Nephron (organoid): ENCODE data around the gene BSG.
"Not testable (repeated sequence)": the region's sequence is repeated elsewhere in the genome, so short reads cannot be mapped to it uniquely, and the experiment has no call there.

ENCODE experiments used
- H3K27ac Mint-ChIP-seq, 3 experiments: 2 replicates each; pipeline ENCODE4 v1.8.0; 2020; ENCODE audit warnings: mixed read lengths in 3 of 3, mild to moderate bottlenecking in 2 of 3, moderate library complexity in 1 of 3
- H3K27me3 Mint-ChIP-seq: 2 replicates; pipeline ENCODE4 v1.8.0; 2021; ENCODE audit warnings: low read depth, mild to moderate bottlenecking, moderate library complexity, mixed read lengths
- H3K36me3 Mint-ChIP-seq: 2 replicates; pipeline ENCODE4 v1.8.0; 2020; ENCODE audit warnings: low read depth, mixed read lengths
- H3K4me1 Mint-ChIP-seq: 2 replicates; pipeline ENCODE4 v1.8.0; 2020; ENCODE audit warnings: mixed read lengths
- H3K4me3 Mint-ChIP-seq, 3 experiments: 2 replicates each; pipeline ENCODE4 v1.8.0; 2020; ENCODE audit warnings: mild to moderate bottlenecking in 3 of 3, mixed read lengths in 3 of 3, moderate library complexity in 2 of 3
- H3K9me3 Mint-ChIP-seq: 2 replicates; pipeline ENCODE4 v1.8.0; 2020; ENCODE audit warnings: mixed read lengths
- TF ChIP-seq, protein P1 (sequence below), 3 experiments: fragments of 200-600 bp; sonication (generic); IDR thresholded peaks; one replicate each; pipeline ENCODE4 v1.5.0; 2021; ENCODE audit warnings: antibody characterized with exemption in 3 of 3; ENCODE audit not compliant: unreplicated experiment in 3 of 3

The BSG gene

DNA sequence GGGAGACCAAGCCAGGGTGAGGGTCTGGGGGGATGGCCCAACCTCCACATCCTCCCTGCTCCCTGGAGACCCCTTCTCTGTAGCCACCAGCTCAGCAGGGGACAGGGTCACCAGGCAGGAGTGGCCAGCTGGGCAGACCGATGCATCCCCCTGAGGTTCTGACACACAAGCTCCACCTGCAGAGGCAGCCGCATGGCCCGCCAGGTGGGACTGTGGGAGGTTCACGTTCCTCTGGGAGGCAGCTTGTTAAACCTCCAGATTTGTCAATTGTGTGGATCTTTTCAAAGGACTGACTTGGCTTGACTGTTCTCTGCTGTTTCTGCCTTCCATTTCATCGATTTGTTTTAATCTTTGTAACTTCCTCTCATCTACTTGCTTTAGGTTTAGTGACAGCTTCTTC is 52.9 kb downstream of the BSG start:
- H3K27me3 Mint-ChIP-seq = peaks cover 3% of the 10 kb centered on the region
- H3K36me3 Mint-ChIP-seq = peaks cover 31% of the 10 kb centered on the region
- TF ChIP-seq, protein P1, sequence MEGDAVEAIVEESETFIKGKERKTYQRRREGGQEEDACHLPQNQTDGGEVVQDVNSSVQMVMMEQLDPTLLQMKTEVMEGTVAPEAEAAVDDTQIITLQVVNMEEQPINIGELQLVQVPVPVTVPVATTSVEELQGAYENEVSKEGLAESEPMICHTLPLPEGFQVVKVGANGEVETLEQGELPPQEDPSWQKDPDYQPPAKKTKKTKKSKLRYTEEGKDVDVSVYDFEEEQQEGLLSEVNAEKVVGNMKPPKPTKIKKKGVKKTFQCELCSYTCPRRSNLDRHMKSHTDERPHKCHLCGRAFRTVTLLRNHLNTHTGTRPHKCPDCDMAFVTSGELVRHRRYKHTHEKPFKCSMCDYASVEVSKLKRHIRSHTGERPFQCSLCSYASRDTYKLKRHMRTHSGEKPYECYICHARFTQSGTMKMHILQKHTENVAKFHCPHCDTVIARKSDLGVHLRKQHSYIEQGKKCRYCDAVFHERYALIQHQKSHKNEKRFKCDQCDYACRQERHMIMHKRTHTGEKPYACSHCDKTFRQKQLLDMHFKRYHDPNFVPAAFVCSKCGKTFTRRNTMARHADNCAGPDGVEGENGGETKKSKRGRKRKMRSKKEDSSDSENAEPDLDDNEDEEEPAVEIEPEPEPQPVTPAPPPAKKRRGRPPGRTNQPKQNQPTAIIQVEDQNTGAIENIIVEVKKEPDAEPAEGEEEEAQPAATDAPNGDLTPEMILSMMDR (IDR thresholded peaks at IDR 0.05; ENCODE audit: unreplicated experiment in 3 of 3) = no peak
- no peaks in the 10 kb centered on the region for H3K9me3 Mint-ChIP-seq
- H3K4me3 Mint-ChIP-seq = no peak overlapping the region
- no peak overlapping the region for H3K27ac Mint-ChIP-seq
- H3K4me1 Mint-ChIP-seq = peaks cover 6% of the 10 kb centered on the region

- not testable (repeated sequence) for H3K27ac Mint-ChIP-seq, H3K4me3 Mint-ChIP-seq, H3K4me1 Mint-ChIP-seq, H3K27me3 Mint-ChIP-seq, H3K9me3 Mint-ChIP-seq
- peaks cover 34% of the 10 kb centered on the region for H3K36me3 Mint-ChIP-seq
These were observed 54.2 kb downstream of the BSG start for GRCh38 chr19:626566-626965.

DNA sequence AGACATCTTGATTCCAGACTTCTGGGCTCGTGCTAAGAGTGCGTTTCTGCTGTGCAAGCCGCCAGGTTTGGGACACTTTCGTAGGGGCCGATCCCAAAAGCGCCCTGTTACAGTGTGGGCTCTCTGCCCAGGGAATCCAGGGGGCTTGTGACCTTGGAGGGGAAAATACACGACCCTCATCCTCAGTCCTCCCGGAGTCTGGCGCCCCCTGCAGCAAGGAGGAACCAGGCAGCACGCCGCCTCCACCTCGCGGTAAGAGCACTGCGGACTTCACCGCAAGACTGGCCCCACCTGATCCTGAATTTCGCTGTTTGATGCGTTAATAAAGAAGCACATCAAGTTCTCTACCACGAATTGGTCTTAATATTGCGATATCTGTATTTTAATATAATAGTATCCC is 55.8 kb downstream of the BSG start:
- H3K36me3 Mint-ChIP-seq = peaks cover 34% of the 10 kb centered on the region
- H3K27ac Mint-ChIP-seq = no peak overlapping the region
- no peaks in the 10 kb centered on the region for H3K9me3 Mint-ChIP-seq
- no peak overlapping the region for H3K4me3 Mint-ChIP-seq
- H3K4me1 Mint-ChIP-seq = peaks cover 6% of the 10 kb centered on the region
- peaks cover 3% of the 10 kb centered on the region for H3K27me3 Mint-ChIP-seq
- TF ChIP-seq, protein P1 (IDR thresholded peaks at IDR 0.05; ENCODE audit: unreplicated experiment in 3 of 3) = peak in 1 of 3 experiments; percentile 31

GRCh38 chr19:629515-629914 is 57.1 kb downstream of the BSG start:
- H3K9me3 Mint-ChIP-seq, H3K27ac Mint-ChIP-seq, H3K27me3 Mint-ChIP-seq, H3K4me3 Mint-ChIP-seq: not testable (repeated sequence)
- Mint-ChIP-seq H3K4me1 (peaks cover 11% of the 10 kb centered on the region), H3K36me3 (peaks cover 26% of the 10 kb centered on the region)

- peaks cover 26% of the 10 kb centered on the region for H3K36me3 Mint-ChIP-seq
- TF ChIP-seq, protein P1 (IDR thresholded peaks at IDR 0.05; ENCODE audit: unreplicated experiment in 3 of 3) = no peak
These were observed 57.7 kb downstream of the BSG start for GRCh38 chr19:629961-630714.

GRCh38 chr19:632579-633067 is 60.2 kb downstream of the BSG start:
- peaks cover 7% of the 10 kb centered on the region for H3K27me3 Mint-ChIP-seq
- peak overlapping the region; percentile 94 to 98 (median 96) for H3K4me3 Mint-ChIP-seq
- H3K27ac Mint-ChIP-seq = peak overlapping the region in 2 of 3 experiments; percentile 68 to 89
- TF ChIP-seq, protein P1 (IDR thresholded peaks at IDR 0.05; ENCODE audit: unreplicated experiment in 3 of 3) = no peak
- H3K36me3 Mint-ChIP-seq = peaks cover 17% of the 10 kb centered on the region
- no peaks in the 10 kb centered on the region for H3K9me3 Mint-ChIP-seq
- H3K4me1 Mint-ChIP-seq = peaks cover 11% of the 10 kb centered on the region

More at GRCh38 chr19:629961-630714, 57.7 kb downstream of the BSG start:
- Mint-ChIP-seq H3K9me3 (no peaks in the 10 kb centered on the region), H3K4me1 (peaks cover 11% of the 10 kb centered on the region), H3K27ac (no peak overlapping the region), H3K4me3 (peak overlapping the region in 2 of 3 experiments; percentile 57 to 58), H3K27me3 (peaks cover 3% of the 10 kb centered on the region)
